IMR-90 (cell line): ENCODE results near the gene ABCB6. TPM values are rescaled to one million over a fixed set of nuclear protein-coding genes. Genes with fewer than 3 reads are reported as not detected.

ENCODE experiments used
- ATAC-seq: fragments of 200-7000 bp; cut with Tn5 transposase; 2 replicates; pipeline ENCODE4 v1.9.1; 2020; ENCODE audit warnings: low read depth, mild to moderate bottlenecking, moderate library complexity
- BruUV-seq: library from RNA; stranded (reverse); fragments of 400-500 nt; replicated peaks from 2 replicates; lab custom pipeline; 2021; lab: Mats Ljungman, UMichigan
- CTCF ChIA-PET: fragments of 300-600 bp; formaldehyde crosslinking; extraction: SDS; loops from one replicate; lab custom pipeline; 2021; ENCODE audit warnings: antibody characterized with exemption; lab: Yijun Ruan, JAX
- POLR2A ChIA-PET: fragments of 300-600 bp; sonication (Branson Sonifier 250); formaldehyde crosslinking; loops from one replicate; lab custom pipeline; 2022; ENCODE audit warnings: antibody characterized with exemption; ENCODE audit not compliant: unreplicated experiment; lab: Charles Lee
- DNase-seq: peaks from one replicate; pipeline ENCODE4 v3.0.0; 2013
- H2AFZ ChIP-seq: replicated peaks from 2 replicates; pipeline ENCODE3; 2013; ENCODE audit warnings: low read length, mild to moderate bottlenecking; ENCODE audit not compliant: poor library complexity
- H2AK5ac ChIP-seq: 2 replicates; pipeline ENCODE4 v1.6.1; 2013; ENCODE audit warnings: low read depth, low read length, inconsistent platforms
- H2AK9ac ChIP-seq: replicated peaks from 2 replicates; pipeline ENCODE3; 2013; ENCODE audit warnings: mild to moderate bottlenecking, low read depth, low read length, moderate library complexity; ENCODE audit not compliant: poor library complexity
- H2BK120ac ChIP-seq: 2 replicates; pipeline ENCODE4 v1.6.1; 2013; ENCODE audit warnings: low read depth, low read length, inconsistent platforms
- H2BK15ac ChIP-seq: 3 replicates; pipeline ENCODE4 v1.6.1; 2013; ENCODE audit warnings: low read depth, low read length, inconsistent platforms
- H2BK20ac ChIP-seq: 2 replicates; pipeline ENCODE4 v1.6.1; 2013; ENCODE audit warnings: low read depth, mild to moderate bottlenecking, inconsistent platforms, low read length, moderate library complexity
- H2BK5ac ChIP-seq: 2 replicates; pipeline ENCODE4 v1.6.1; 2013; ENCODE audit warnings: mild to moderate bottlenecking, low read depth, low read length, inconsistent platforms; ENCODE audit not compliant: poor library complexity, severe bottlenecking
- H3K14ac ChIP-seq: replicated peaks from 2 replicates; pipeline ENCODE4 v1.6.1; 2013; ENCODE audit warnings: low read depth, low read length, inconsistent platforms
- H3K18ac ChIP-seq: 2 replicates; pipeline ENCODE4 v1.6.1; 2013; ENCODE audit warnings: low read depth, low read length, control low read depth
- H3K23ac ChIP-seq: 2 replicates; pipeline ENCODE4 v1.6.1; 2013; ENCODE audit warnings: low read depth, low read length, inconsistent platforms
- H3K27ac ChIP-seq: 2 replicates; pipeline ENCODE4 v1.5.1; 2013; ENCODE audit warnings: mild to moderate bottlenecking, control low read depth, low read length; ENCODE audit not compliant: insufficient read depth
- H3K27me3 ChIP-seq: 2 replicates; pipeline ENCODE4 v1.6.1; 2013; ENCODE audit warnings: low read length; ENCODE audit not compliant: control insufficient read depth, insufficient read depth
- H3K36me3 ChIP-seq: 2 replicates; pipeline ENCODE4 v1.6.1; 2013; ENCODE audit warnings: low read length, mixed read lengths; ENCODE audit not compliant: control insufficient read depth, insufficient read depth
- H3K4ac ChIP-seq: 2 replicates; pipeline ENCODE4 v1.6.1; 2013; ENCODE audit warnings: low read depth, low read length, inconsistent platforms
- H3K4me1 ChIP-seq: 2 replicates; pipeline ENCODE4 v1.6.1; 2013; ENCODE audit warnings: low read length, mixed read lengths; ENCODE audit not compliant: control insufficient read depth, insufficient read depth
- H3K4me2 ChIP-seq: 2 replicates; pipeline ENCODE4 v1.6.1; 2013; ENCODE audit warnings: low read depth, mild to moderate bottlenecking, control low read depth, low read length, moderate library complexity
- H3K4me3 ChIP-seq: 2 replicates; pipeline ENCODE4 v1.5.1; 2013; ENCODE audit warnings: low read depth, mild to moderate bottlenecking, control low read depth, low read length, moderate library complexity; ENCODE audit not compliant: insufficient read depth
- H3K56ac ChIP-seq: 2 replicates; pipeline ENCODE4 v1.6.1; 2013; ENCODE audit warnings: low read length, inconsistent platforms; ENCODE audit not compliant: insufficient read depth; ENCODE audit errors: extremely low read depth
- H3K79me1 ChIP-seq, 2 experiments: 2 replicates each; pipeline ENCODE4 v1.6.1; 2013; ENCODE audit warnings: low read length in 2 of 2, inconsistent platforms in 1 of 2, low read depth in 1 of 2
- H3K9ac ChIP-seq: 2 replicates; pipeline ENCODE4 v1.6.1; 2013; ENCODE audit warnings: low read depth, low read length, control low read depth
- H3K9me1 ChIP-seq: 2 replicates; pipeline ENCODE4 v1.6.1; 2013; ENCODE audit warnings: low read length, inconsistent platforms; ENCODE audit not compliant: insufficient read depth
- H3K9me3 ChIP-seq: 2 replicates; pipeline ENCODE4 v1.6.1; 2013; ENCODE audit warnings: low read length; ENCODE audit not compliant: control insufficient read depth, insufficient read depth
- H4K20me1 ChIP-seq: 2 replicates; pipeline ENCODE4 v1.6.1; 2013; ENCODE audit warnings: low read length, inconsistent platforms; ENCODE audit not compliant: insufficient read depth
- H4K5ac ChIP-seq: 2 replicates; pipeline ENCODE4 v1.6.1; 2013; ENCODE audit warnings: mild to moderate bottlenecking, low read depth, low read length, control low read depth
- H4K8ac ChIP-seq, 2 experiments: 2 replicates each; pipeline ENCODE4 v1.6.1; 2013; ENCODE audit warnings: low read depth in 2 of 2, low read length in 2 of 2, control low read depth in 1 of 2, inconsistent platforms in 1 of 2
- H4K91ac ChIP-seq: 2 replicates; pipeline ENCODE4 v1.6.1; 2013; ENCODE audit warnings: low read depth, low read length, inconsistent platforms; ENCODE audit not compliant: insufficient read depth
- BHLHE40 ChIP-seq: fragments of 150-350 bp; IDR thresholded peaks from 2 replicates; pipeline ENCODE4 v1.6.1; 2016; ENCODE audit warnings: mild to moderate bottlenecking, low read depth, low read length
- CEBPB ChIP-seq: IDR thresholded peaks from 2 replicates; pipeline ENCODE4 v1.6.1; 2012; ENCODE audit warnings: low read depth, low read length, improper control_type of control experiment
- CHD1 ChIP-seq: IDR thresholded peaks from 2 replicates; pipeline ENCODE4 v1.6.1; 2012; ENCODE audit warnings: low read depth, low read length, improper control_type of control experiment
- CTCF ChIP-seq: conservative IDR thresholded peaks from 2 replicates; pipeline ENCODE4 v1.5.1; 2012; ENCODE audit warnings: mild to moderate bottlenecking, low read depth, low read length, improper control_type of control experiment
- ELK1 ChIP-seq: fragments of 150-350 bp; IDR thresholded peaks from 2 replicates; pipeline ENCODE4 v1.6.1; 2016; ENCODE audit warnings: low read depth, mild to moderate bottlenecking, low read length, moderate library complexity, borderline replicate concordance
- FOS ChIP-seq: fragments of 150-350 bp; IDR thresholded peaks from 2 replicates; pipeline ENCODE4 v1.6.1; 2016; ENCODE audit warnings: low read depth, low read length
- MAFK ChIP-seq: IDR thresholded peaks from 2 replicates; pipeline ENCODE4 v1.6.1; 2012; ENCODE audit warnings: low read depth, low read length, improper control_type of control experiment
- MAZ ChIP-seq: IDR thresholded peaks from 2 replicates; pipeline ENCODE4 v1.6.1; 2012; ENCODE audit warnings: low read depth, mild to moderate bottlenecking, low read length, improper control_type of control experiment, moderate library complexity, borderline replicate concordance
- MXI1 ChIP-seq: IDR thresholded peaks from 2 replicates; pipeline ENCODE4 v1.6.1; 2012; ENCODE audit warnings: low read depth, mild to moderate bottlenecking, low read length, moderate library complexity, borderline replicate concordance
- NFE2L2 ChIP-seq: fragments of 150-350 bp; IDR thresholded peaks from 2 replicates; pipeline ENCODE4 v1.6.1; 2016; ENCODE audit warnings: low read depth, mild to moderate bottlenecking, low read length
- POLR2A ChIP-seq: IDR thresholded peaks from 2 replicates; pipeline ENCODE4 v1.6.1; 2012; ENCODE audit warnings: mild to moderate bottlenecking, low read depth, low read length
- RAD21 ChIP-seq: IDR thresholded peaks from 2 replicates; pipeline ENCODE4 v1.6.1; 2012; ENCODE audit warnings: low read length, improper control_type of control experiment
- RCOR1 ChIP-seq: IDR thresholded peaks from 2 replicates; pipeline ENCODE4 v1.6.1; 2012; ENCODE audit warnings: mild to moderate bottlenecking, low read length, improper control_type of control experiment; ENCODE audit not compliant: insufficient replicate concordance
- RFX5 ChIP-seq: IDR thresholded peaks from 2 replicates; pipeline ENCODE4 v1.8.0; 2012; ENCODE audit warnings: low read depth, mild to moderate bottlenecking, low read length, moderate library complexity
- SMC3 ChIP-seq: fragments of 150-350 bp; IDR thresholded peaks from 2 replicates; pipeline ENCODE4 v1.6.1; 2016; ENCODE audit warnings: low read depth, mild to moderate bottlenecking, antibody characterized with exemption, low read length, moderate library complexity
- USF2 ChIP-seq: fragments of 150-350 bp; IDR thresholded peaks from 2 replicates; pipeline ENCODE4 v1.6.1; 2017; ENCODE audit warnings: mild to moderate bottlenecking, antibody characterized with exemption, low read length, low read depth
- WGBS, 2 experiments: methylation state at CpG; one replicate each; pipeline versions ENCODE4 v1.1.5 to v1.1.7; 2013; ENCODE audit warnings: missing lambda C conversion rate in 2 of 2; ENCODE audit not compliant: insufficient read length in 1 of 2; ENCODE audit errors: extremely low coverage in 2 of 2; 5-methylcytosine and 5-hydroxymethylcytosine counted together
- dilution Hi-C: fragments of 300-500 bp; cut with HindIII; formaldehyde crosslinking; loops from one replicate; pipeline ENCODE4 v1.14.3; 2018; ENCODE audit warnings: low sequenced_read_pairs; ENCODE audit not compliant: unreplicated experiment
- in situ Hi-C: fragments of 300-500 bp; cut with MboI; formaldehyde crosslinking; loops from 3 replicates; pipeline ENCODE4 v1.14.3; 2019; ENCODE audit warnings: low sequenced_read_pairs, inconsistent platforms, mixed read lengths
- intact Hi-C: fragments of 100-400 bp; cut with micrococcal nuclease; formaldehyde crosslinking; loops from 2 replicates; pipeline ENCODE4 v1.10.0; 2022
- polyA plus RNA-seq, 3 experiments: library from polyadenylated mRNA; depleted of rRNA; stranded (reverse); fragments of >200 nt; gene quantifications; 2 replicates each; pipeline ENCODE4 v1.2.3, GENCODE V29; 2012; ENCODE audit warnings: low replicate concordance in 1 of 3
- total RNA-seq: library from RNA; depleted of rRNA; stranded (reverse); fragments of >200 nt; gene quantifications from 2 replicates; pipeline ENCODE4 v1.2.3, GENCODE V29; 2012

ABCB6 gene
- total and polyA plus RNA-seq, 2 of the 4 experiments (the other 2 are of a cell fraction) = 12.5 to 24.7 TPM

GRCh38 chr2:219184121-219184520 lies 34.6 kb downstream of the ABCB6 start:
- H2AK9ac ChIP-seq = no peak overlapping the region
- no peak overlapping the region for H3K14ac ChIP-seq
- no peak overlapping the region for H3K23ac ChIP-seq
- H2BK120ac ChIP-seq = no peak overlapping the region
- no peak overlapping the region for H2AK5ac ChIP-seq
- BruUV-seq = no TSS peak
- no peak overlapping the region for H3K18ac ChIP-seq
- no peaks in the 10 kb centered on the region for H3K27me3 ChIP-seq
- 0 out of 2 replicates have a peak, but pooled peaks cover 2% of the 10 kb centered on the region for H3K9me1 ChIP-seq
- CTCF ChIA-PET = no interaction called here
- no peak overlapping the region for H3K4me3 ChIP-seq
- no peak overlapping the region for H3K56ac ChIP-seq
- H2AFZ ChIP-seq = no peak overlapping the region
- peaks cover 22 to 28% of the 10 kb centered on the region in 2 experiments for H3K79me1 ChIP-seq
- no peak overlapping the region for H4K8ac ChIP-seq
- H4K5ac ChIP-seq = no peak overlapping the region
- H2BK5ac ChIP-seq = no peak overlapping the region
- H3K9ac ChIP-seq = no peak overlapping the region
- H3K4ac ChIP-seq = no peak overlapping the region
- dilution Hi-C loops (no loop called here), intact Hi-C loops (no loop called here), in situ Hi-C loops (no loop called here)
- H4K20me1 ChIP-seq = peaks cover 7% of the 10 kb centered on the region; the same call in 1 of the 2 replicates
- no peak overlapping the region for H3K4me2 ChIP-seq
- no peaks in the 10 kb centered on the region for H3K4me1 ChIP-seq
- H3K9me3 ChIP-seq = no peaks in the 10 kb centered on the region
- TF ChIP-seq MXI1 (no peak), CHD1 (no peak), USF2 (no peak), FOS (no peak), MAFK (no peak), MAZ (no peak), CTCF (no peak), CEBPB (no peak), RFX5 (no peak), NFE2L2 (no peak), RCOR1 (no peak), RAD21 (no peak), SMC3 (no peak), ELK1 (no peak), BHLHE40 (no peak), POLR2A (no peak)
- no CpG with 5 or more reads among the region's 2 CpGs for WGBS, 2 experiments
- no peak overlapping the region for H4K91ac ChIP-seq
- H3K27ac ChIP-seq = no peak overlapping the region
- DNase-seq = no peak
- no peak for ATAC-seq
- H2BK20ac ChIP-seq = no peak overlapping the region
- POLR2A ChIA-PET = no interaction called here
- no peak overlapping the region for H2BK15ac ChIP-seq
- H3K36me3 ChIP-seq = peaks cover 43% of the 10 kb centered on the region
